Nephron (organoid): ENCODE data around the gene PSMD11.

Experiments
- H3K27ac Mint-ChIP-seq, 3 experiments: 2 replicates each; pipeline ENCODE4 v1.8.0; 2020; ENCODE audit warnings: mixed read lengths in 3 of 3, mild to moderate bottlenecking in 2 of 3, moderate library complexity in 1 of 3
- H3K27me3 Mint-ChIP-seq: 2 replicates; pipeline ENCODE4 v1.8.0; 2021; ENCODE audit warnings: low read depth, mild to moderate bottlenecking, moderate library complexity, mixed read lengths
- H3K36me3 Mint-ChIP-seq: 2 replicates; pipeline ENCODE4 v1.8.0; 2020; ENCODE audit warnings: low read depth, mixed read lengths
- H3K4me1 Mint-ChIP-seq: 2 replicates; pipeline ENCODE4 v1.8.0; 2020; ENCODE audit warnings: mixed read lengths
- H3K4me3 Mint-ChIP-seq, 3 experiments: 2 replicates each; pipeline ENCODE4 v1.8.0; 2020; ENCODE audit warnings: mild to moderate bottlenecking in 3 of 3, mixed read lengths in 3 of 3, moderate library complexity in 2 of 3
- H3K9me3 Mint-ChIP-seq: 2 replicates; pipeline ENCODE4 v1.8.0; 2020; ENCODE audit warnings: mixed read lengths
- TF ChIP-seq, protein P1 (sequence below), 3 experiments: fragments of 200-600 bp; sonication (generic); IDR thresholded peaks; one replicate each; pipeline ENCODE4 v1.5.0; 2021; ENCODE audit warnings: antibody characterized with exemption in 3 of 3; ENCODE audit not compliant: unreplicated experiment in 3 of 3

The PSMD11 gene

DNA sequence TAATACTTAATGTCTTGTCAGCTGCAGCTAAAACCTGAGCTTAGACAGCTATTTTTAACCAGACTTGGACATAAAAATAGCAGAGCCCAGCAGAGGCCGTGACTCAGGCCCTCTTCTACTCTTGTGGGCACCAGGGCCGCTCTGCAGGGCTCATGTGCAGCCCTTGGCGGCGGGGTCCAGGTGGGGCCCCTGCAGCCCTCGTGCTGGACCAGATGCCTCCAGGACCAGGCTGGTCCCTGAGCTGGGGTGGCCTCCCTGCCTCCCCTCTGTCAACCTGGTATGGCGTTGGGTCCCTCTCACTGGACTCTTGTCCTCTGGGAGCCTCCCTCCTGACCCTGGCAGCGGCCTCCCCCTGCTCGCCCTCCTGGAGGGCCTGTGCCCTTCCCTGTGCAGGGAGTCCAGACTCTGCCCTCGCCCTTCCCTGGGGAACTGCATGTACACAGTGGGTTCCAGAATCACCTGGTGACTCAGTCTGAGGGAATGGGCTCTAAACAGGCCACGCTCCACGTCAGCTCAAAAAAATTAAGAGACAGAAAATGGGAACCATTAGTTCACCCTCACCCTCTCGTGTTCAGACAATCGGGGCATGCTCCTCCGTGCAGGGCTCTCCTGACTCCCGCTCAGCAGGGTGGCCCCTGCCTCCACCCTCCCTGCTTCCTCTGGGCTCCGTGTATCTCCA lies 52.2 kb downstream of the PSMD11 start:
- Mint-ChIP-seq H3K4me1 (peaks cover 38% of the 10 kb centered on the region), H3K9me3 (no peaks in the 10 kb centered on the region), H3K27me3 (peaks cover 10% of the 10 kb centered on the region), H3K4me3 (no peak overlapping the region), H3K27ac (no peak overlapping the region), H3K36me3 (peaks cover 8% of the 10 kb centered on the region)
- TF ChIP-seq, protein P1, sequence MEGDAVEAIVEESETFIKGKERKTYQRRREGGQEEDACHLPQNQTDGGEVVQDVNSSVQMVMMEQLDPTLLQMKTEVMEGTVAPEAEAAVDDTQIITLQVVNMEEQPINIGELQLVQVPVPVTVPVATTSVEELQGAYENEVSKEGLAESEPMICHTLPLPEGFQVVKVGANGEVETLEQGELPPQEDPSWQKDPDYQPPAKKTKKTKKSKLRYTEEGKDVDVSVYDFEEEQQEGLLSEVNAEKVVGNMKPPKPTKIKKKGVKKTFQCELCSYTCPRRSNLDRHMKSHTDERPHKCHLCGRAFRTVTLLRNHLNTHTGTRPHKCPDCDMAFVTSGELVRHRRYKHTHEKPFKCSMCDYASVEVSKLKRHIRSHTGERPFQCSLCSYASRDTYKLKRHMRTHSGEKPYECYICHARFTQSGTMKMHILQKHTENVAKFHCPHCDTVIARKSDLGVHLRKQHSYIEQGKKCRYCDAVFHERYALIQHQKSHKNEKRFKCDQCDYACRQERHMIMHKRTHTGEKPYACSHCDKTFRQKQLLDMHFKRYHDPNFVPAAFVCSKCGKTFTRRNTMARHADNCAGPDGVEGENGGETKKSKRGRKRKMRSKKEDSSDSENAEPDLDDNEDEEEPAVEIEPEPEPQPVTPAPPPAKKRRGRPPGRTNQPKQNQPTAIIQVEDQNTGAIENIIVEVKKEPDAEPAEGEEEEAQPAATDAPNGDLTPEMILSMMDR (IDR thresholded peaks at IDR 0.05; ENCODE audit: unreplicated experiment in 3 of 3) = no peak

DNA sequence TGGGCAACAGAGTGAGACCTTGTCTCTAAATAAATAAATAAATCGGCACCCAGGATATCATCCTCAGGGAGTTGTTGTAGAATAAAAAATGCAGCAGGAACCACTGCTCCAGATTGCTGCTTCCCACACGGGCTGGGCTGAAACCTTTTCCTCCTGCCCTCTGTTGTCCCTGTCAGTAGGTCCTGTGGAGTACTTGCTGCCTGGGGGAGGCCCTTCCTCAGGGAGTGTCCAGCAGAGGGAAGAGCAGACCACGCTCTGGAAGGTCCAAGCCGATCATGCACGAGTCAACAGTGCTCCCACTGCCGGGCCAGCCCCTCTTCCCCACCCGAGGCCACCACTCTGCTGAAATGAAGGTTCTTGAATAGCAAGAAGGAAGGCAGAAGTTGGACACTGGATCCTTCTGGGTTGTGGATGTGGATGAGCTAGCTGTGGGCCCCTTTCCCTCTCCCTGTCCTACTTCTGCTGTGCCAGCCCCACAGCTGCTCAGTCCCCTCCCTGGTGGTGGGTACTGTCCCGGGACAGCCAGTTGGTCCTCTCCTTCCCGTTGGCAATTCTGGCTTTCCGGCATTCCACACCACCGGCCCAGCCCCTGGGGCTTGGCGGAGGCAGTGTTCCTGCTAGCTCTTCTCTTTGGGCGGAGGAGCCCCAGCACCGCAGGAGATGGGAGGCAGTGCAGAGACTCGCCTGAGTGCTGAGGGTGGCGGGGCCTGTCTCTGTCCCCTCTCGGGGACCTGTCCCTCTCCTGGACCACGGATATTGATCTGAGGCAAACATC lies 53.3 kb downstream of the PSMD11 start:
- Mint-ChIP-seq H3K36me3 (peaks cover 2% of the 10 kb centered on the region), H3K4me1 (peaks cover 39% of the 10 kb centered on the region), H3K9me3 (no peaks in the 10 kb centered on the region), H3K27me3 (peaks cover 7% of the 10 kb centered on the region), H3K4me3 (peak overlapping the region in 1 of 3 experiments; percentile 26), H3K27ac (no peak overlapping the region)
- TF ChIP-seq, protein P1 (IDR thresholded peaks at IDR 0.05; ENCODE audit: unreplicated experiment in 3 of 3) = no peak

DNA sequence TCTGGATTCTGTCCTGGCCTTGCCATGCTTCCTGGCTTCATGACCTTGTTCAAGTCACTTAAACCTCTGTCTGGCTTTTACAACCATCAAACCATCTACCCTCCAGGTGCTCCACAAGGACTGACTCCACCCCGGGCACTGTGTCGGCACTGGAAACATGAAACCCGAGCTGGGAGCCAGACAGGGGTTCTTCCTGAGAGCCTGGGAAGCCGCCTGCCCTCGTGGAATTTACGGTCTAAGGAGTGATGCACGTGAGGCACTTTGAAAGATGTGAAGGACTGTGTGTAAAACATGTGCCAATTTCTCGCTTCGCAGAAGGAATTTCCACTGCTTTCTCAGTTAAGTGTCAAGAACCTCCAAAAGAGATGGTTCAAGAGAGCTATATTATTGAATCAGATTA lies 54.1 kb downstream of the PSMD11 start:
- H3K9me3 Mint-ChIP-seq = no peaks in the 10 kb centered on the region
- H3K27me3 Mint-ChIP-seq = peaks cover 7% of the 10 kb centered on the region
- no peaks in the 10 kb centered on the region for H3K36me3 Mint-ChIP-seq
- TF ChIP-seq, protein P1 (IDR thresholded peaks at IDR 0.05; ENCODE audit: unreplicated experiment in 3 of 3) = no peak
- H3K4me3 Mint-ChIP-seq = no peak overlapping the region
- H3K27ac Mint-ChIP-seq = no peak overlapping the region
- peaks cover 41% of the 10 kb centered on the region for H3K4me1 Mint-ChIP-seq

DNA sequence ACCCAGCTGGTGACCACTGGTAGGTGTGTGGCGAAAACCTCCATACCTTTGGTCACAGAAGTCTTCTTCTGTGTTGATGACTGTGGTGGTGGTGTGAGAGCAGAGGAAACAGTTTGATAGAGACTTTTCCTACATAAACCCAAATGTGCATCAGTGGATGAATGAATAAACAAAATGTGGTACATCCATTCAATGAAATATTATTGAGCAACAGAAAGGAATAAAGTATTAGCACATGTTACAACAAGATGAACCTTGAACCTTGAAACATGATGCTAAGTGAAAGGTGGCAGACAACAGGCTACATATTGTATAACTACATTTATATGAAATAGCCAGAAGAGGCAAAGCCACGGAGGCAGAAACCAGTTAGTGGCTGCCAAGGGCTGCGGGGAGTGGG lies 57.7 kb downstream of the PSMD11 start:
- TF ChIP-seq, protein P1 (IDR thresholded peaks at IDR 0.05; ENCODE audit: unreplicated experiment in 3 of 3) = no peak

DNA sequence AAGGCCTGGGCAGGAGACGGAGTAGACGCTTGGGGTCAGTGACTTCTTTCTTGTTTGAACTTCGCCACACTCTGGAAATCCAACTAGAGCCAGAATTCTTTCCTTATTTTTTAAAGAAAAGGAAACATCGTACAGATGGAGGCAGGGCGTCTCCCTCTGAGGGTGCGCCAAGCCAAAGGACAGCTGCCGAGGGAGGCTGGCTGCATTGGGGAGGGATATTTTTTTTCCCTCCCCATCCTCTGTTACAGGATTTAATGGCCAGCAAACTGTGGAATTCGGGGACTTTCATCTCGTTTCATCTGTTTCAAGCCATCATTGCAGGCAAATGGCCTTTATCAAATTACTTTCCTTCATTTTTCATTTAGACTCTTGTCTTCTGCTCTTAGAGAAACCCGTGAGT lies 58.4 kb downstream of the PSMD11 start:
- TF ChIP-seq, protein P1 (IDR thresholded peaks at IDR 0.05; ENCODE audit: unreplicated experiment in 3 of 3) = no peak
- H3K9me3 Mint-ChIP-seq = peaks cover 2% of the 10 kb centered on the region
- no peaks in the 10 kb centered on the region for H3K36me3 Mint-ChIP-seq
- peaks cover 57% of the 10 kb centered on the region for H3K4me1 Mint-ChIP-seq
- peak overlapping the region in 1 of 3 experiments; percentile 34 for H3K4me3 Mint-ChIP-seq
- peak overlapping the region; percentile 74 to 94 (median 83) for H3K27ac Mint-ChIP-seq
- peaks cover 6% of the 10 kb centered on the region for H3K27me3 Mint-ChIP-seq

More for the DNA sequence above, 57.7 kb downstream of the PSMD11 start:
- Mint-ChIP-seq H3K27me3 (peaks cover 7% of the 10 kb centered on the region), H3K36me3 (no peaks in the 10 kb centered on the region), H3K9me3 (peaks cover 2% of the 10 kb centered on the region), H3K4me3 (no peak overlapping the region), H3K27ac (peak overlapping the region in 2 of 3 experiments; percentile 74 to 94), H3K4me1 (peaks cover 59% of the 10 kb centered on the region)
